Measurements from ENCODE around the gene MAP4.

DNA sequence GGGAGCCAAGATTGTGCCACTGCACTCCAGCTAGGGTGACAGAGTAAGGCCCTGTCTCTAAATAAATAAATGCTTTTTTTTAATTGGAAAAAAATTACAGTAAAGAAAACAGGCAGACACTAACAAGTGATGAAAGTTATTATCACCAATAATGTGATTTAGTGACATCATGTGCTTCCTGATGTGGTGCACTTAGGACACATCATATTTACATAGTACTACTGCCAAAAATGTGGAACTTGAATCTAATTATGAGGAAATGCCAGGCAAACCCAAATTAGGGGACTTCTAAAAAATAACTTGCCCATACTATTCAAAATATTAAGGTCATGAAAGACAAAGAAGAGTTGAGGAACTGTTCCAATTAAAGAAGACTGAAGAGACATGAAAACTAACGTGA is 30.8 kb downstream of the MAP4 start:
- TF ChIP-seq CTCF (IDR thresholded peaks at IDR 0.05) (no peak), EZH2 (IDR thresholded peaks at IDR 0.05; ENCODE audit: borderline replicate concordance, insufficient read depth, low read depth, low read length, poor library complexity, severe bottlenecking) (no peak)
